ENCODE results near the gene IFI27L2.

- no peak for TF ChIP-seq REST (IDR thresholded peaks at IDR 0.05; ENCODE audit: insufficient replicate concordance, low read depth)
- no peak for TF ChIP-seq CTCF (IDR thresholded peaks at IDR 0.05; ENCODE audit: insufficient read depth, low read length)
- TF ChIP-seq POLR2AphosphoS5 (IDR thresholded peaks at IDR 0.05; ENCODE audit: low read depth), result no peak
- TF ChIP-seq GABPA (IDR thresholded peaks at IDR 0.05; ENCODE audit: low read depth), result no peak
Measured at GRCh38 chr14:94099006-94099405, 30.4 kb downstream of the IFI27L2 start.

Measured in HL-60 (cell line).